ENCODE measurements around the gene HTR1A. TPM values are rescaled to one million over a fixed set of nuclear protein-coding genes. Genes with fewer than 3 reads are reported as not detected.

Gene HTR1A
- total and polyA plus RNA-seq, 2 of the 4 experiments (the other 2 are of a cell fraction) = not detected

DNA sequence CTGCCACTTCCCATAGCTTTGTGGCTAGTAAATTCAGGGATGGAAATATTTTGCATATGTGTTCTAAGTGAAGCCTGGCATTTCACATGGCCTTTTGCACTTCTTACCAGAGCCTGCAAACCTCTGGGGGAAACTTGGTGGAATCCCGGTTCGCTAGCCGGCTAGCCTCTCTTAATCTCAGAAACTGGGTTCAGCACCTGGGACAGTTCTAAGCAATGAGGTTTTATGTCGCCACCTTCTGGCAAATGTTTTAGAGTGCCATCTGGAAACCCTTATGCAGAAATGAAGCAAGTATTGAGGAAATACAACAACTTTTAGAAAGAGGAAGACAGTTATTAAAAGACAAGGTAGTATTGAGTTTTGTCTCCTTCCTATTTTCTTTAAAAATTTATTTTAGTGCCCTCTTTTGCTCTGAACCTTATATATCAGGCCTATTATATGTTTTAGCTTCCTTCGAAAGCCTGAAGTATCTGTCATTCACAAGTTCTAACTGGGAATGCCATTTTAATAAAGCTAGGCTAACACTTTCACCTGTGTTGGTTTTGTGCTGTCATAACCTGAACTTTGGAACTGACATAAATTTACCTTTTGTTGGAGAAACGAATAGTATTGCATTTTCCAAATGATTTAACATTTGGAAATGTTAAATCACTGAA, 963 bp upstream of the HTR1A start:
- Histone ChIP-seq H2AK5ac (ENCODE audit: low read depth, low read length) (no peak overlapping the region), H3K27me3 (ENCODE audit: control insufficient read depth, insufficient read depth, low read length) (no peaks in the 10 kb centered on the region), H2BK5ac (ENCODE audit: low read depth, low read length, poor library complexity, severe bottlenecking) (no peak overlapping the region), H4K8ac (ENCODE audit: low read depth in 2 of 2, low read length in 2 of 2) (no peak overlapping the region), H2BK15ac (ENCODE audit: low read depth, low read length) (no peak overlapping the region), H3K79me1 (ENCODE audit: low read depth in 1 of 2, low read length in 2 of 2) (no peaks in the 10 kb centered on the region), H4K20me1 (ENCODE audit: insufficient read depth, low read length) (no peaks in the 10 kb centered on the region), H3K4ac (ENCODE audit: low read depth, low read length) (no peak overlapping the region), H3K9me3 (ENCODE audit: control insufficient read depth, insufficient read depth, low read length) (peaks cover 10% of the 10 kb centered on the region; the same call in 1 of the 2 replicates), H3K9ac (ENCODE audit: low read depth, low read length) (no peak overlapping the region), H3K27ac (ENCODE audit: insufficient read depth, low read length) (no peak overlapping the region), H3K4me1 (ENCODE audit: control insufficient read depth, insufficient read depth, low read length) (no peaks in the 10 kb centered on the region), H3K14ac (replicated peaks; ENCODE audit: low read depth, low read length) (no peak overlapping the region), H2BK20ac (ENCODE audit: low read depth, low read length) (no peak overlapping the region), H2AK9ac (replicated peaks; ENCODE audit: low read depth, low read length, poor library complexity) (no peak overlapping the region), H3K23ac (ENCODE audit: low read depth, low read length) (no peak overlapping the region), H3K9me1 (ENCODE audit: insufficient read depth, low read length) (no peaks in the 10 kb centered on the region), H2BK120ac (ENCODE audit: low read depth, low read length) (no peak overlapping the region), H4K91ac (ENCODE audit: insufficient read depth, low read depth, low read length) (no peak overlapping the region), H3K4me2 (ENCODE audit: low read depth, low read length) (no peak overlapping the region), H3K4me3 (ENCODE audit: insufficient read depth, low read depth, low read length) (no peak overlapping the region), H3K36me3 (ENCODE audit: control insufficient read depth, insufficient read depth, low read length) (no peaks in the 10 kb centered on the region), H3K56ac (ENCODE audit: extremely low read depth, insufficient read depth, low read length) (no peak overlapping the region), H3K18ac (ENCODE audit: low read depth, low read length) (no peak overlapping the region), H2AFZ (replicated peaks; ENCODE audit: low read length, poor library complexity) (no peak overlapping the region), H4K5ac (ENCODE audit: low read depth, low read length) (no peak overlapping the region)
- TF ChIP-seq RAD21 (IDR thresholded peaks at IDR 0.05; ENCODE audit: low read length) = peak; percentile 45
- TF ChIP-seq CTCF (conservative IDR thresholded peaks at IDR 0.05; ENCODE audit: low read depth, low read length) = peak; percentile 67
- TF ChIP-seq CEBPB (IDR thresholded peaks at IDR 0.05; ENCODE audit: low read depth, low read length) = no peak
- peak; percentile 60 for TF ChIP-seq SMC3 (IDR thresholded peaks at IDR 0.05; ENCODE audit: low read depth, low read length)
- in situ Hi-C loops (cut with MboI; ENCODE audit: low sequenced_read_pairs) (no loop called here), dilution Hi-C loops (cut with HindIII; ENCODE audit: low sequenced_read_pairs, unreplicated experiment) (no loop called here), intact Hi-C loops (cut with micrococcal nuclease) (loop anchor here (1.0 to 5.0 kb wide), 2 partner anchors 1503 to 1521 kb away; no protein-coding TSS in a partner anchor)
- CTCF ChIA-PET = interaction anchor here (0.6 to 1.6 kb wide), 2 partner anchors 562 to 1508 kb away, joined by 9 to 11 read pairs; no protein-coding TSS in a partner anchor
- WGBS, 2 experiments (ENCODE audit: extremely low coverage in 2 of 2, insufficient read length in 1 of 2) = no CpG with 5 or more reads among the region's 6 CpGs
- POLR2A ChIA-PET (ENCODE audit: unreplicated experiment) = no interaction called here
- BruUV-seq (replicated peaks) = no TSS peak
- DNase-seq (peak; percentile 52), ATAC-seq (ENCODE audit: low read depth) (peak; percentile 48)

Measured in IMR-90 (cell line).